Measurements from ENCODE around the gene KRTAP10-6. TPM values are rescaled to one million over a fixed set of nuclear protein-coding genes. Genes with fewer than 3 reads are reported as not detected.
"Not testable (repeated sequence)": the region's sequence is repeated elsewhere in the genome, so short reads cannot be mapped to it uniquely, and the experiment has no call there.

The KRTAP10-6 gene
- total RNA-seq, 2 donors from 2014 or later: not detected

GRCh38 chr21:44614161-44614631 lies 21.9 kb upstream of the KRTAP10-6 start:
- Histone ChIP-seq H3K27me3 (no peaks in the 10 kb centered on the region), H3K36me3 (no peaks in the 10 kb centered on the region), H3K4me3 (no peak overlapping the region), H3K9me3 (peaks cover 7 to 10% of the 10 kb centered on the region in 2 donors), H3K4me1 (no peaks in the 10 kb centered on the region), H3K27ac (no peak overlapping the region)
- no peak for TF ChIP-seq CTCF (IDR thresholded peaks at IDR 0.05)
- peak; percentile 26 for DNase-seq (ENCODE audit: low spot score)

GRCh38 chr21:44613386-44614155 lies 21.3 kb upstream of the KRTAP10-6 start:
- H3K27ac ChIP-seq: no peak overlapping the region
- TF ChIP-seq CTCF (IDR thresholded peaks at IDR 0.05): no peak
- H3K27me3 ChIP-seq: no peaks in the 10 kb centered on the region
- H3K4me1 ChIP-seq: no peaks in the 10 kb centered on the region
- peak; percentile 21 for DNase-seq (ENCODE audit: low spot score)
- no peaks in the 10 kb centered on the region for H3K36me3 ChIP-seq
- peaks cover 7 to 15% of the 10 kb centered on the region in 2 donors for H3K9me3 ChIP-seq
- H3K4me3 ChIP-seq: no peak overlapping the region

- DNase-seq (ENCODE audit: low spot score): no peak
- Histone ChIP-seq H3K4me3 (no peak overlapping the region), H3K4me1 (no peaks in the 10 kb centered on the region), H3K9me3 (peaks cover 7 to 15% of the 10 kb centered on the region in 2 donors), H3K27me3 (no peaks in the 10 kb centered on the region), H3K36me3 (no peaks in the 10 kb centered on the region), H3K27ac (no peak overlapping the region)
- TF ChIP-seq CTCF (IDR thresholded peaks at IDR 0.05): no peak
These were observed 20.4 kb upstream of the KRTAP10-6 start for GRCh38 chr21:44612669-44613229.

GRCh38 chr21:44612029-44612486 lies 19.8 kb upstream of the KRTAP10-6 start, which contains the start of gene KRTAP10-8:
KRTAP10-8 (plus strand) TSS chr21:44612079; CDS start chr21:44612101, 22 bp downstream.
- no peak for TF ChIP-seq CTCF (IDR thresholded peaks at IDR 0.05)
- no peak for DNase-seq (ENCODE audit: low spot score)
- Histone ChIP-seq H3K4me3 (no peak within 1 kb of the TSS), H3K9me3 (peaks cover 7 to 15% of the 10 kb centered on the region in 2 donors), H3K4me1 (no peaks in the 10 kb centered on the region), H3K36me3 (no peaks in the 10 kb centered on the region), H3K27ac (no peak within 1 kb of the TSS), H3K27me3 (no peaks in the 10 kb centered on the region)

GRCh38 chr21:44611551-44611950 lies 19.2 kb upstream of the KRTAP10-6 start:
- Histone ChIP-seq H3K27me3 (no peaks in the 10 kb centered on the region), H3K9me3 (peaks cover 7 to 15% of the 10 kb centered on the region in 2 donors), H3K36me3 (no peaks in the 10 kb centered on the region), H3K4me3 (no peak overlapping the region), H3K27ac (no peak overlapping the region), H3K4me1 (no peaks in the 10 kb centered on the region)
- DNase-seq (ENCODE audit: low spot score): no peak
- TF ChIP-seq CTCF (IDR thresholded peaks at IDR 0.05): no peak

GRCh38 chr21:44610157-44610843 lies 18.0 kb upstream of the KRTAP10-6 start:
- not testable (repeated sequence) for H3K36me3 ChIP-seq; H3K4me1 ChIP-seq; DNase-seq (ENCODE audit: low spot score); H3K27ac ChIP-seq; H3K27me3 ChIP-seq; H3K4me3 ChIP-seq
- peaks cover 7 to 15% of the 10 kb centered on the region in 2 donors for H3K9me3 ChIP-seq
